Stimulated activated naive CD8-positive, alpha-beta T cell treated with anti-CD3 and anti-CD28 coated beads, Interleukin-15, Interleukin-2, amounts not matched to agents 100 ng/mL and 50 ng/mL, for 24 hours (primary cell): Measurements from ENCODE around the gene CCBE1.
"Not testable (repeated sequence)": the region's sequence is repeated elsewhere in the genome, so short reads cannot be mapped to it uniquely, and the experiment has no call there.

Source experiments
- H3K27ac Mint-ChIP-seq: one replicate; pipeline ENCODE4 v1.8.0; 2021; ENCODE audit warnings: mild to moderate bottlenecking, mixed read lengths
- H3K27me3 Mint-ChIP-seq: one replicate; pipeline ENCODE4 v1.8.0; 2021; ENCODE audit warnings: mixed read lengths
- H3K36me3 Mint-ChIP-seq: one replicate; pipeline ENCODE4 v1.8.0; 2021; ENCODE audit warnings: low read depth, mixed read lengths
- H3K4me1 Mint-ChIP-seq: one replicate; pipeline ENCODE4 v1.8.0; 2021; ENCODE audit warnings: low read depth, mixed read lengths
- H3K4me3 Mint-ChIP-seq: one replicate; pipeline ENCODE4 v1.8.0; 2021; ENCODE audit warnings: mild to moderate bottlenecking, mixed read lengths
- H3K9me3 Mint-ChIP-seq: one replicate; pipeline ENCODE4 v1.8.0; 2021; ENCODE audit warnings: mixed read lengths

CCBE1 gene

DNA sequence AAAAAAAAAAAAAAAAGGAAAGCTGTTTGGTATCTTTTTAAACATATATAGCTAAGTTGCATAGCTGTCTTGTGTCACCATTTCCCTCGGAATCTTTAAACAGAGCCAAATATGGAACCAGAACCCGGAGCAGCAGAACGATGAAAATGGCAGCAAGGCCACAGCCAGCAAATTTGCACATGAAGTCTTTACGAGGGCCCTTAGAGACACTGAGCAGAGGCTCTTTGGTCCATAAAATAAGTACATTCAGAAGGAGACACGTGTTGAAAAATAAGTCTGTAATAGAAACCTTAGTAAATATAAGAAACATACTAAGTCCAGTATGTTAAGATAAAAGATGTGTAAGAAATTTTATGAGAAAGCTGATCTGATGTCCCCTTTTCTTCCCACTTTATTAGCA, 16.2 kb downstream of the CCBE1 start:
- no peak overlapping the region for H3K27ac Mint-ChIP-seq
- H3K27me3 Mint-ChIP-seq, result peaks cover 11% of the 10 kb centered on the region

DNA sequence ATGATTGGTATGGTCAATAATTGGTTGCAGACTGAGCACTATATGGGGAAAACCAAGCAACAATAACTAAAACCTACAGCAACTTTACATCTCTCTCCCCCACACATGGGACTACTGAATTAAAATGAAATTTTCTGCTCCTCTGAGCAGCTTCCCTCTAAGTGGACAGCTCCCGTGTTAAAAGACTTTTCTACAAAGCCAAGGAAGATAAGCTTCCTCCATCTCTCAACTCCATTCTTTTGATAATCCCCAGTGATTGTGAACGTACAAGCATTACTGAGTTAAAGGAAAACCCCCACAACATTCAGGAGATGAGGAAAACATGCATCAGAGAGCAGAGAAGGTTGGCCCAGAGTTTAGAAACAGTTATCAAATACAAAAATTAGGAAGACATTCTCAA, 21.9 kb downstream of the CCBE1 start:
- H3K27me3 Mint-ChIP-seq, result no peaks in the 10 kb centered on the region
- no peak overlapping the region for H3K4me3 Mint-ChIP-seq
- no peak overlapping the region for H3K27ac Mint-ChIP-seq
- H3K36me3 Mint-ChIP-seq, result no peaks in the 10 kb centered on the region
- H3K9me3 Mint-ChIP-seq, result no peaks in the 10 kb centered on the region
- no peaks in the 10 kb centered on the region for H3K4me1 Mint-ChIP-seq

More for the DNA sequence above, 16.2 kb downstream of the CCBE1 start:
- Mint-ChIP-seq H3K4me1 (no peaks in the 10 kb centered on the region), H3K36me3 (no peaks in the 10 kb centered on the region), H3K4me3 (no peak overlapping the region), H3K9me3 (no peaks in the 10 kb centered on the region)

DNA sequence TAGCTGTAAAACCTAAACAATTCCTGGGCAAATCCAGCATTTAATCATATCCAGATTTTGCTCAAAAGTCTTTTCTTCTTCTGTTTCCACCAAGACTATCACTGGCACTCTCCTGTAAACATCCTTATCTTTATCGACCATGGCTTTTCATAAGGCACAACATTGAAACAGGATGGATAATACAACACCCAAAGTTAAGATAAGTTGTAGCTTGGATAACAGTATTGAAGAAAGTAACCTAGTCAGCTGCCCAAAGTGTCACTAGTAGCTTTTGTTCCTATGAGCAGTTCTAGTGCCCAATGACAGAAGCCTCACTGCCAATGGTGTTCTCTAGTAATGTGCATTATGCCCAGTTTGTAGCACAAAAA, 22.3 kb downstream of the CCBE1 start:
- no peaks in the 10 kb centered on the region for H3K27me3 Mint-ChIP-seq

DNA sequence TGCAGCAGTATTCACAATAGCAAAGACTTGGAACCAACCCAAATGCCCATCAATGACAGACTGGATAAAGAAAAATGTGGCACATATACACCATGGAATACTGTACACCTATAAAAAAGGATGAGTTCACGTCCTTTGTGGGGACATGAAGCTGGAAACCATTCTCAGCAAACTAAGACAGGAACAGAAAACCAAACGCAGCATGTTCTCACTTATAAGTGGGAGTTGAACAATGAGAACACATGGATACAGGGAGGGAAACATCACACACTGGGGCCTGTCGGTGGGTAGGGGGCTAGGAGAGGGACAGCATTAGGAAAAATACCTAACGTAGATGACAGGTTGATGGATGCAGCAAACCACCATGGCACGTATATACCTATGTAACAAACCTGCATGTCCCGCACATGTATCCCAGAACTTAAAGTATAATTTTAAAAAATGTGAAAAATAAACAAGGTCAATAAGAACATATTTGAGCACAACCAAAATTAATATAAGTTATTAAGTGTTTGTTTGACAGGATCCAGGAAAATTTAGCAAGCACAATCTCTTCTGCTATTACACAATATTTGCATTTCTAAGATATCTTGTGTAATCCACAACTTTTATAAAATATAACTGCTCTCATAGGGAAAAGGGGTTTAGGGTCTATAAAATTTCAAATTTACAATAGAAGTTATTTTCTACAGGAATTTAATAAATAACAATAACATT, 22.9 kb downstream of the CCBE1 start:
- no peaks in the 10 kb centered on the region for H3K36me3 Mint-ChIP-seq
- H3K4me1 Mint-ChIP-seq, result no peaks in the 10 kb centered on the region
- H3K27me3 Mint-ChIP-seq, result no peaks in the 10 kb centered on the region
- H3K9me3 Mint-ChIP-seq, result no peaks in the 10 kb centered on the region
- H3K27ac Mint-ChIP-seq, result no peak overlapping the region
- no peak overlapping the region for H3K4me3 Mint-ChIP-seq

More for the DNA sequence above, 22.3 kb downstream of the CCBE1 start:
- Mint-ChIP-seq H3K9me3 (no peaks in the 10 kb centered on the region), H3K36me3 (no peaks in the 10 kb centered on the region), H3K4me1 (no peaks in the 10 kb centered on the region), H3K4me3 (no peak overlapping the region), H3K27ac (no peak overlapping the region)

DNA sequence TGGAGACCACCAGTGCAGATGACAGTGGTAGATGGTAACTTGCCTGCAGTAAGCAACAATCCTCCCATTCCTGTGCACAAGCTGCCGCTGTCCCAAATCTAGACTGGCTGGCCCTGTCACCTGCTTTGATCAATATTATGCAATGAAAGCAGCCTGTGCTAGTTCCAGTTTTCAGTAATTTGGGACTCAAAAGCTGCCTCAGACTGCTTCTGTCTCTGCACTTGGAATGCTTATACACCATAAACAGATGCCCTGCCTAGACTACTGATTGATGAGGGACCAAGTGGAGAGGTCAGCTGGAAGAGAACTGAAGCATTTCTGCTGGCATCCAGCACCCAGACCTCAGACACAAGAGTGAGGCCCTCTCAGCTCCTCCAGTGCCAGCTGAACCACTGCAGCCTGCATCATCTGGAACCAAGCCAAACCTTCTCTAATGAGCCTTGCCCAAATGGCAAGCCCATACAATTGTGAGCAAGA, 24.9 kb downstream of the CCBE1 start:
- no peaks in the 10 kb centered on the region for H3K4me1 Mint-ChIP-seq
- H3K27me3 Mint-ChIP-seq, result no peaks in the 10 kb centered on the region
- no peak overlapping the region for H3K27ac Mint-ChIP-seq
- no peak overlapping the region for H3K4me3 Mint-ChIP-seq
- H3K9me3 Mint-ChIP-seq, result no peaks in the 10 kb centered on the region
- H3K36me3 Mint-ChIP-seq, result no peaks in the 10 kb centered on the region

DNA sequence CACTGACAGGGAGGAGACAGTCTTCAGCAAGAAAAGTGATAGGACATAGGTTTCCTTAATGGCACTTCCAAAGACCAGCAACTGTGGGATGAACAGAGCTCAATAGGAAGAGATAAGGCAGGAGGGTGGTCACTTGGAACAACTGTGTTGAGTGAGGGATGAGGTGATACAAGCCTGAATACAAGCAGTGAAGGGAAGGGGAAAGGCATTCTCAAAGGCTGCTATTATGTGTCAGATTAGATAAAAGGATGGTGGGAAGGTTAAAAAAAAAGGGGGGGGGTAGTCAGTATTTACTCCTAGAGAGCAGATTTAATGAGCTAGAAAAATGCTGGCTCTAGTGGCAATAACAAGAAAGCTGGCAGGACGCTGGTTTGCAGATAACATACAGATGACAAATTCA, 25.7 kb downstream of the CCBE1 start:
- H3K9me3 Mint-ChIP-seq, result no peaks in the 10 kb centered on the region
- H3K27ac Mint-ChIP-seq, result no peak overlapping the region
- no peak overlapping the region for H3K4me3 Mint-ChIP-seq
- no peaks in the 10 kb centered on the region for H3K27me3 Mint-ChIP-seq
- no peaks in the 10 kb centered on the region for H3K4me1 Mint-ChIP-seq
- no peaks in the 10 kb centered on the region for H3K36me3 Mint-ChIP-seq

DNA sequence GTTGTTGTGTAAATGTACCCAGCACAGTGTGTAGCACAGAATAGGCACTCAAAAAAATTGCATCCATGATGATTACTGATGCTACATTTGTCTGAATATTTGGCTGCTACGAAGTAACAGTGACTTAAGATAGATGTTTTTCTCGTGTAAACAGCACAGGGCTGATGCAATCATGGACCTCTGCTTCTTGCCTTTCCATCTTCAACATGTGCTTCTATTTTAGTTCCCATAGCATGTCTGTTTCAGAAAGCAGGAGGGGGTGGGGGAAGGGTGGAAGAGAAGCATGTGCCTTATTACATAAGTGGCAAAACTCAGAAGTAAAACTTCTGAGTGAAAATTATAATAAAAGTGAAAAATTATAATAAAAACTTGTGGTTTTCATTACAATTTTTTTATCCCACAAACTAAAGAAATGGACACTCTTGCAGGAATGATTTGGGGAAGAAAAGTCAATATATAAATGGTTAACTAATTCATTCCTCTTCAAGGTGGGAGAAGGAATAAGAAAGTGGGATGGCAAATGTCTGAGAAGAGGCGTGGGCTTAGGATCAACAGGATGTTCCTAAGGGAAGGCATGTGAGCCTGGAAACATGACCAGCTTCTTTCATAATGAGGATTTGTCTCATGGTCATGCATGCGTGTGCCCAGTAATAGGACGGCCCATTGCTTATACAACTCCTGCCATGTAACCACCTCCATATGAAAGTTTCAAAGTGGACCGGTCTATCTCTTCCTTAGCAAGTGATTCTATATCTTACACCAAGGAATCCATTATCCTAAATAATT, 27.2 kb downstream of the CCBE1 start:
- Mint-ChIP-seq H3K4me1 (no peaks in the 10 kb centered on the region), H3K9me3 (no peaks in the 10 kb centered on the region), H3K27ac (no peak overlapping the region), H3K36me3 (no peaks in the 10 kb centered on the region), H3K27me3 (no peaks in the 10 kb centered on the region), H3K4me3 (no peak overlapping the region)

DNA sequence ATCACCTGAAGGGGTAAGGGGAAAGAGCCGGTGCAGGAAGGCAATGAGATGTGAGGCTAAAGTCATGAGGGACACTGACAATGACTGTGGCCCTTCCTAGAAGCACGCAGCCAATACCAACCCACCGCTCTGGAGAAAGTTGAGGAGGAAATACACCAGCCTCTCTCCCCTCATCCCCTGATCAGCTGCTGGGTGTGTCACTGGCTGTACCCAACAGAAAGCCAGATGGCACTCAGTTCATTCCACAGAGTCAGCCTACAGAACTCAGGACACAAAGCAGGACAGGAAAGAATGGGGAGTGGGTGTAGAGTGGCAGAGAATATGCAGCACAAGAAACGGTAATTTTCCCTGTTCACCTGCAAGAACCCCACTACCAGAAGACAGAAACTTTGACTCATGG, 29.7 kb downstream of the CCBE1 start:
- Mint-ChIP-seq H3K9me3 (no peaks in the 10 kb centered on the region), H3K27me3 (no peaks in the 10 kb centered on the region), H3K27ac (no peak overlapping the region), H3K4me1 (no peaks in the 10 kb centered on the region), H3K4me3 (no peak overlapping the region), H3K36me3 (no peaks in the 10 kb centered on the region)

DNA sequence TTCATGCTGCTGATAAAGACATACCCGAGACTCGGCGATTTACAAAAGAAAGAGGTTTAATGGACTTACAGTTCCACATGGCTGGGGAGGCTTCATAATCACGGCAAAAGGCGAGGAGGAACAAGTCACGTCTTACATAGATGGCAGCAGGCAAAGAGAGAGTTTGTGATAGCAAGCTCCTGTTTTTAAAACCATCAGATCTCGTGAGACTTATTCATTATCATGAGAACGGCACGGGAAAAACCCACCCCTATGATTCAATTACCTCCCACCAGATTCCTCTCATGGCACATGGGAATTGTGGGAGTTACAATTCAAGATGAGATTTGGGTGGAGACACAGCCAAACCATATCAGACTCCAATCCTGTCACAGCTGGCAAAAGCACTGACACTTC, 31.2 kb downstream of the CCBE1 start:
- H3K4me1 Mint-ChIP-seq, H3K9me3 Mint-ChIP-seq, H3K27ac Mint-ChIP-seq, H3K36me3 Mint-ChIP-seq, H3K27me3 Mint-ChIP-seq, H3K4me3 Mint-ChIP-seq: not testable (repeated sequence)

DNA sequence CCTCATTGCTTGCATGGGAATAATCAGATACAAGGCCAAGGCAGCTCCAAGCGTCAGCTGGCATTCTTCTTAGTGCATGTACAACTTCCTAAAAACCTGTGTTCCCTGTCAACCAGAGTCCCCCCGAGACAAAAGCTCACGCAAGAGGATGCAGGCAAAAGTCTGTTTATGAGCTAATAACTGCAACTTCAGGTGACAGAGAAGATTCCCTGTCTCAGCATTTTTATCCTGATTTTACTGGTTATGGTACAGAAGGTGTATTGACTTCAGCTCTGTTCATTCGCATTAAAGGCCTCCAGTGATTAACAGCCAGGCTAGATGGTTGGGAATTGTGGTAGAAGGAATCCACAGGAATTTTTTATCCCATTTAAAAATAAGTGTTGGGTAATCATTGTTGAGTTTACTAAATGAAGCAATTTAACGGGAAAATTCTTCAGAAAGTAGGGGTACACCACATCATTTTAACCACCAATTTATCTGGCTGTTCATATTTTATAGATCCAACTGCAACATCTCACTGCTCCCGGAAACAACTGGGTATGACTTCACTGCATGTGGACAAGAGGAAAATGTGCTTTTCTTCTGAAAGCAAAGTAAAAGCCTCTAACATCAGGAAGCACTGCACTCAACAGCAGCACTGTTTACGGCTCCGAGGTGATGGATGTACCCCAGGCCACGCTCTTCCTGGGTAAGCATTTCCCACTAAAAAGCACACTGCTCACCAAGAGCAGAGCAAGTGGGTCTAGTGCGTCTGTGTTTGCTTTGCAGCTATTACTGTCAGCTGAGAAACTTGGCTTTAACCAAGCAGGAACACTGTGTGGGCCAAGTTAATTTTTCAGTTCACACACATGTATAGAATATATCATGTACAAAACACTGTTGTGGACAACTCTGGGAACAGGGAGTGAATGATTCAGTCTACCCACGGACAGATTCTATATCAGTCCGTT, 31.9 kb downstream of the CCBE1 start:
- Mint-ChIP-seq H3K9me3 (no peaks in the 10 kb centered on the region), H3K36me3 (no peaks in the 10 kb centered on the region), H3K4me3 (no peak overlapping the region), H3K27me3 (no peaks in the 10 kb centered on the region), H3K27ac (no peak overlapping the region), H3K4me1 (no peaks in the 10 kb centered on the region)

DNA sequence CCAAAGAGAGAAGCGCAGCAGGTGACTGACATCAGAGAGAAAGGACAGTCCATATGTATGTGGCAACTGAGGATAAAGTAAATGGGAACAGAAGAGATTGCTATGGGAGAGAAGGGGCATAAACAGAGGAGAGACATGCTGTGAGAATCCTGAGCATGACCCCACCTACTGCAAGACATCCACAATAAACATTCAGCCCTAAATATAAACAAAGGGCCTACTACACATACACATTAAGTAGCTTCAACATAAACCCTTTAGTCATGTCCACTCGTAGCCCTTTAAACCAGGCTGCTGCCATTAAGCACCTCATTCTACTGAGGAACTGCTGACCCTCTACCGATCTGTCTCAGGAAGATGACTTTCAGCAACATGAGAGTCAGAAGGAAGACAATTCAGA, 32.9 kb downstream of the CCBE1 start:
- Mint-ChIP-seq H3K4me1 (no peaks in the 10 kb centered on the region), H3K4me3 (no peak overlapping the region), H3K9me3 (no peaks in the 10 kb centered on the region), H3K27ac (no peak overlapping the region), H3K27me3 (no peaks in the 10 kb centered on the region), H3K36me3 (no peaks in the 10 kb centered on the region)

DNA sequence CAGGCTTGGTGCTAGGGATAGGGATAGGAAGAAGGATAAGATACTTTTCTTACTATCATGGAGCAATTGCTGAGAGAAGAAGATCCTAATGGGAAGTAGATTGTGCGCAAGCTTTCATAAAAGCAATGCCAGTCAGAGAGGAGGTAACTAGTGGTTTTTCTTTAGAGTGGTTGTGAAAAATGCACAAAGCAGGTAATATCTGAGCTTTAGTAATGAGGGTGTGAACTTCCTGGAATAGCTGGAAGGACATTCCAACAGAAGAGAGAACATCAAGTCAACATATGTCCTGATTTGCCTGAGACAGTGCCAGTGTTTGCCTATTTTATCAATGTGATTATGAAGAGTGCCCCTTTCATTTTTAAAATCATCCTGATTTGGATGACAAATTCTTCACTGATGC, 34.1 kb downstream of the CCBE1 start:
- Mint-ChIP-seq H3K27ac (no peak overlapping the region), H3K4me1 (no peaks in the 10 kb centered on the region), H3K4me3 (no peak overlapping the region), H3K9me3 (no peaks in the 10 kb centered on the region), H3K27me3 (no peaks in the 10 kb centered on the region), H3K36me3 (no peaks in the 10 kb centered on the region)

DNA sequence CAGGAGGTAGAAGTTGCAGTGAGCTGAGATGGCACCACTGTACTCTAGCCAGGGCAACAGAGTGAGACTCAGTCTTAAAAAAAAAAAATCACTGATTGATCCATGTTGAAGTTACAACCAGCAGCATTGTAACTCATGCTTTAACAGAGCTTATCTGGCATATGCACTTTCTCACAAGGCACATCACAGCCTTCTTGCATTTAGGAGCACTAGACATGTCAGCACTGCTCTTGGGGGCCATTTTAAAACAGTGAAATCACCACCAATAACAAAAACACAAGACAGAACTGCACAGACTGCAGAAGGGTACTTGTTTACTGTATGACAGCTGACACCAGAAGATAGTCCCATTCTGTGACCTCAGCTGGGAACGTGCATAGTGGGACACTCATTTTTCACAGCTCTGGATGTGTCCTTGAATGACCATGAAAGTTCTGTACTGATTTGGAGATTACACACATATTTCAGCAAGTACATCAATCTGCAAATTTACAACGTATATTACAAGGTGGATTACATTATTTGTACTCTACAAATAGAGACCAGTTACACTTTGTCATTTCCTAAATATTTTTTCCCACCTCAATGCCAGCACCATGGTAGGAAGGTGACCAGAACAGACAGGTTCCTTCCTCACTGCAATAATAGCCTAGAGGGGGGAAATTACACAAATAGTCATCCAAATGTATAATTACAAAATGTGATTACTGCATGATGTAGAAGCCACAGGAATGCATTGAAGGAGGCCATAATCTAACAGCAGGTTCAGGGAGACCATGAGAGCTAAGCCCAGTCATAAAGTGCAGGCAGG, 35.1 kb downstream of the CCBE1 start:
- Mint-ChIP-seq H3K4me3 (no peak overlapping the region), H3K27me3 (peaks cover 3% of the 10 kb centered on the region), H3K9me3 (no peaks in the 10 kb centered on the region), H3K27ac (no peak overlapping the region), H3K36me3 (no peaks in the 10 kb centered on the region), H3K4me1 (no peaks in the 10 kb centered on the region)
